Parathyroid adenoma (tissue), 2 donors: Measurements from ENCODE around the gene FBN3.

Experiments
- H2AFZ ChIP-seq: fragments of 300-600 bp; sonication (generic); one replicate; pipeline ENCODE4 v1.7.0; 2017; ENCODE audit warnings: antibody characterized with exemption, mild to moderate bottlenecking
- H3K27ac ChIP-seq: fragments of 300-600 bp; sonication (generic); one replicate; pipeline ENCODE4 v1.7.0; 2017
- H3K27me3 ChIP-seq: fragments of 300-600 bp; sonication (generic); one replicate; pipeline ENCODE4 v1.7.0; 2017; ENCODE audit warnings: low read length; ENCODE audit not compliant: control insufficient read depth, insufficient read depth
- H3K36me3 ChIP-seq: fragments of 300-600 bp; sonication (generic); one replicate; pipeline ENCODE4 v1.7.0; 2017; ENCODE audit warnings: low read length; ENCODE audit not compliant: control insufficient read depth, insufficient read depth
- H3K4me1 ChIP-seq: fragments of 300-600 bp; sonication (generic); one replicate; pipeline ENCODE4 v1.7.0; 2017; ENCODE audit warnings: control low read depth
- H3K4me2 ChIP-seq: fragments of 300-600 bp; sonication (generic); one replicate; pipeline ENCODE4 v1.7.0; 2017; ENCODE audit warnings: low read length
- H3K4me3 ChIP-seq: fragments of 300-600 bp; sonication (generic); one replicate; pipeline ENCODE4 v1.7.0; 2017; ENCODE audit warnings: low read depth, low read length
- H3K79me2 ChIP-seq: fragments of 300-600 bp; sonication (generic); one replicate; pipeline ENCODE4 v1.7.0; 2017; ENCODE audit warnings: control low read depth
- H3K9ac ChIP-seq: fragments of 300-600 bp; sonication (generic); one replicate; pipeline ENCODE4 v1.7.0; 2017; ENCODE audit warnings: mild to moderate bottlenecking
- H3K9me3 ChIP-seq: fragments of 300-600 bp; sonication (generic); one replicate; pipeline ENCODE4 v1.7.0; 2017; ENCODE audit warnings: low read length; ENCODE audit not compliant: control insufficient read depth
- TF ChIP-seq, protein P1 (sequence below): fragments of 300-600 bp; sonication (generic); IDR thresholded peaks from one replicate; pipeline ENCODE4 v1.7.0; 2017; ENCODE audit warnings: antibody characterized with exemption, mild to moderate bottlenecking
- donor health status: primary hyperparathyroidism.

Gene FBN3

DNA sequence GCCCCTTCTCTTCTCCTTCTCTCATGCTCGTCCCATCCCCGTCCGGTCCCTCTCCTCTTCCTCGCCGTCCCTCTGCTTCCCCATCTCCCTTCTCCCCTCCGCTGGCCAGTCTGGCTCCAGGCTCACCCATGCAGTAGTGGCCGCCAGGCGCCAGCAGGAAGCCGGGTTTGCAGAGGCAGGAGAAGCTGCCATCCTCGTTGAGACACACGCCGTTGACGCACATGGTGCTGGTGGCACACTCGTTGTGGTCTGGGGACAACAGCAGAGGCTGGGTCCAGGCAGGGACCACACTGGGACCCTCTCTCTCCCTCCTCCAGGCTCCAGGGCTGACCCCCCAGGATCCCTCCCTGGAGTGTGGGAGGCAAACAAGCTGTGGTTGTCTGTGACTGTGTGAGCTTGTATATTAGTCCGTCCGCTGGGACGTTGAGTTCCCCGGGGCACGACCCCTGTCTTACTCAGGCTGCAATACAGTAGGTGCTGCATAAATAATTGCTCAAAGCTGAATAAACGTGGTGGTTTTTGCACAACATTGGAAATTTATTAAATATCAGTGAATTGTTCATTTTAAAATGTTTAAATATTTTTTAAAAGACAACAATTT lies 16.4 kb downstream of the FBN3 start:
- no peaks in the 10 kb centered on the region for H3K9me3 ChIP-seq
- no peak overlapping the region for H3K27ac ChIP-seq
- TF ChIP-seq, protein P1, sequence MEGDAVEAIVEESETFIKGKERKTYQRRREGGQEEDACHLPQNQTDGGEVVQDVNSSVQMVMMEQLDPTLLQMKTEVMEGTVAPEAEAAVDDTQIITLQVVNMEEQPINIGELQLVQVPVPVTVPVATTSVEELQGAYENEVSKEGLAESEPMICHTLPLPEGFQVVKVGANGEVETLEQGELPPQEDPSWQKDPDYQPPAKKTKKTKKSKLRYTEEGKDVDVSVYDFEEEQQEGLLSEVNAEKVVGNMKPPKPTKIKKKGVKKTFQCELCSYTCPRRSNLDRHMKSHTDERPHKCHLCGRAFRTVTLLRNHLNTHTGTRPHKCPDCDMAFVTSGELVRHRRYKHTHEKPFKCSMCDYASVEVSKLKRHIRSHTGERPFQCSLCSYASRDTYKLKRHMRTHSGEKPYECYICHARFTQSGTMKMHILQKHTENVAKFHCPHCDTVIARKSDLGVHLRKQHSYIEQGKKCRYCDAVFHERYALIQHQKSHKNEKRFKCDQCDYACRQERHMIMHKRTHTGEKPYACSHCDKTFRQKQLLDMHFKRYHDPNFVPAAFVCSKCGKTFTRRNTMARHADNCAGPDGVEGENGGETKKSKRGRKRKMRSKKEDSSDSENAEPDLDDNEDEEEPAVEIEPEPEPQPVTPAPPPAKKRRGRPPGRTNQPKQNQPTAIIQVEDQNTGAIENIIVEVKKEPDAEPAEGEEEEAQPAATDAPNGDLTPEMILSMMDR: no peak
- H3K4me1 ChIP-seq: no peaks in the 10 kb centered on the region
- no peaks in the 10 kb centered on the region for H3K79me2 ChIP-seq
- no peak overlapping the region for H2AFZ ChIP-seq
- H3K36me3 ChIP-seq: no peaks in the 10 kb centered on the region
- H3K27me3 ChIP-seq: no peaks in the 10 kb centered on the region
- no peak overlapping the region for H3K9ac ChIP-seq
- no peak overlapping the region for H3K4me3 ChIP-seq
- H3K4me2 ChIP-seq: no peak overlapping the region

DNA sequence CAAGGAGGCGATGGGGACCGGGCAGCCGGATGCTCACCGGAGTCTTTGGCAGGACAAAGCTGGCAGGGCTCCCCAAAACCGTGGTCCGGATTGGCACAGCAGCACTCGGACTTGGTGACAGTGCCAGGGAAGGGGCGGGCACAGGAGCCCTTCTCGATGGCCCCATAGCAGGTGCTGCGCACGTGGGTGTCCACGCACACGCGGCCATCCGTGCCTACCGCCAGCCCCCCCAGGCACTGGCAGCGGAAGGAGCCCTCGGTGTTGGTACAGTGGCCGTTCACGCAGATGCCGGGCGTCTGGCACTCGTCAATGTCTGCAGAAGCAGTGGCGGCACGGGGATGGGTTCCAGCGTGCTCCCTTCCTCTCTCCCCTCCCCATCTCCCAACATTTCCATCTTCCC lies 17.9 kb downstream of the FBN3 start:
- Histone ChIP-seq H3K27me3 (no peaks in the 10 kb centered on the region), H3K4me3 (no peak overlapping the region)
- TF ChIP-seq, protein P1: no peak

DNA sequence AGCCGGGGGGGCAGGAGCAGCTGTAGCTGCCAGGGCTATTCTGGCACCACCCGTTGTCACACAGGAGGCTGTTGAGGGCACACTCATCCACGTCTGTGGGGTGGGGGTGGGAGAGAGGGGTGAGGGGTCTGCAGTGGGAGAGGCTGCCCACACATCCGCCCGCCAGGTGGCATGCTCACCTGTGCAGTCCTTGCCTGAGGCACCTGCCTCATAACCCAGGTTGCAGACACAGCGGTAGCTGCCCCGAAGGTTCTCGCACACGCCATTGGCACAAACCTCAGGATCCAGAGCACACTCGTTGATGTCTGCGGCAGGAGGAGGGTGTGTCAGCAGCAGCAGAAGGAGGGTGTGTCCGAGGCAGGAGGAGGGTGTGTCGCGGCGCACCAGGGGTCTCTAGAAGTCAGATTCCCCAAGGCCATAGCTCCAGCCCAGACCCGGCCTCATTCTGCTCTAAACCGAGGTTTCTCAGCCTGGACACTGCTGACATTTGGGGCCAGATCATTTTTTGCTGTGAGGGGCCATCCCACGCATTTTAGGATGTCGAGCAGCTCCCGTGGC lies 20.3 kb downstream of the FBN3 start:
- Histone ChIP-seq H3K4me3 (no peak overlapping the region), H3K27me3 (no peaks in the 10 kb centered on the region), H3K9me3 (no peaks in the 10 kb centered on the region), H3K4me1 (no peaks in the 10 kb centered on the region), H3K79me2 (no peaks in the 10 kb centered on the region), H3K36me3 (no peaks in the 10 kb centered on the region), H3K27ac (no peak overlapping the region), H3K4me2 (no peak overlapping the region), H2AFZ (no peak overlapping the region), H3K9ac (no peak overlapping the region)
- TF ChIP-seq, protein P1: no peak

More for the DNA sequence above, 17.9 kb downstream of the FBN3 start:
- Histone ChIP-seq H3K4me2 (no peak overlapping the region), H3K27ac (no peak overlapping the region), H3K9ac (no peak overlapping the region), H3K79me2 (no peaks in the 10 kb centered on the region), H3K4me1 (no peaks in the 10 kb centered on the region), H3K9me3 (no peaks in the 10 kb centered on the region), H2AFZ (no peak overlapping the region), H3K36me3 (no peaks in the 10 kb centered on the region)

DNA sequence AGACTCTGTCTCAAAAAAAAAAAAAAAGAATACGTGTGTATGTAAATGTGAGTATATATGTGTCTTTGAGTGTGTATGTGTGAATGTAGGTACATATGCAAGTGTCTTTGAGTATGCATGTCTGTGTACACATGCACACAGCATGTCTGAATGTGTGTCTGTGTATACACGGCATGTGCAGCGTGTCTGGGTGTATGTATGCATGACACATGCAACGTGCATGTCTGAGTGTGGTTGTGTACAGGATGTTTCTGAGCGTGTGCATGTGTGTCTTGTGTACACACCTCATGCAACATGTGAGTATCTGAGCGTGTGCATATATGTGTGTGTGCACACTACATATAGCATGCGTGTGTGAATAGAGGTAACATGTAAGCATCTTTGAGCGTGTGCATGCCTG lies 20.8 kb downstream of the FBN3 start:
- Histone ChIP-seq H3K9me3 (no peaks in the 10 kb centered on the region), H3K36me3 (no peaks in the 10 kb centered on the region), H3K79me2 (no peaks in the 10 kb centered on the region), H3K9ac (no peak overlapping the region), H2AFZ (no peak overlapping the region), H3K4me2 (no peak overlapping the region), H3K4me3 (no peak overlapping the region), H3K27me3 (no peaks in the 10 kb centered on the region), H3K4me1 (no peaks in the 10 kb centered on the region), H3K27ac (no peak overlapping the region)
- TF ChIP-seq, protein P1: no peak

DNA sequence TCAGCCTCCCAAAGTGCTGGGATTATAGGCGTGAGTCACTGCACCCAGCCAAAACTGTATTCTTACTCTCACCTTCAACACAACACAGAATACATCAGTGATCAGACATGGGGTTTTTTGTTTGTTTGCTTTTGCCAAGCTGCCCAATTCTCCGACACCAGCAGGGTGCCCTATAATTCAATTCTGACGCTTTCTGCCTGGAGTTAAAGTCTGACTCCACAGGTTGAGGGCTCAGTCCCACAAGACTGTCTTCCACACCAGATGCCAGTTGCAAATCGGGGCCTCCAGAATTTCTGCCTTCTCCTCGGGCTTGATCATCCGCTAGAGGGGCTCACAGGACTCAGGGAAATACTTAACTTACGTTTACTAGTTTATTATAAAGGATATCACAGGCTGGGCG lies 22.1 kb downstream of the FBN3 start:
- Histone ChIP-seq H3K4me2 (no peak overlapping the region), H2AFZ (no peak overlapping the region)

More for the DNA sequence above, 22.1 kb downstream of the FBN3 start:
- Histone ChIP-seq H3K9ac (no peak overlapping the region), H3K4me1 (no peaks in the 10 kb centered on the region), H3K36me3 (no peaks in the 10 kb centered on the region), H3K27ac (no peak overlapping the region), H3K79me2 (no peaks in the 10 kb centered on the region), H3K4me3 (no peak overlapping the region), H3K27me3 (no peaks in the 10 kb centered on the region), H3K9me3 (no peaks in the 10 kb centered on the region)
- TF ChIP-seq, protein P1: no peak
